H1 (cell line): ENCODE results near the gene PCP4. TPM values are rescaled to one million over a fixed set of nuclear protein-coding genes. Genes with fewer than 3 reads are reported as not detected.

Source experiments
- CTCF ChIA-PET: fragments of 300-600 bp; sonication (Branson Sonifier 250); formaldehyde crosslinking; loops from one replicate; lab custom pipeline; 2021; ENCODE audit not compliant: partially characterized antibody; lab: Charles Lee
- POLR2A ChIA-PET: fragments of 300-600 bp; sonication (Branson Sonifier 250); formaldehyde crosslinking; loops from one replicate; lab custom pipeline; 2021; ENCODE audit warnings: inconsistent platforms; ENCODE audit not compliant: partially characterized antibody; lab: Charles Lee
- DNase-seq, 2 experiments: peaks; one replicate each; pipeline versions ENCODE4 v3.0.0 to v3.0.0-alpha.2; 2010 to 2022; ENCODE audit warnings: low spot score in 2 of 2, low read depth in 1 of 2, mixed read lengths in 1 of 2
- FAIRE-seq: peaks from 2 replicates; lab custom pipeline; 2011; peaks lifted over from hg19 to GRCh38; lab: Jason Lieb, UNC
- H2AFZ ChIP-seq: 2 replicates; pipeline ENCODE4 v1.8.1; 2012; ENCODE audit warnings: low read length, inconsistent platforms
- H2AK5ac ChIP-seq: 2 replicates; pipeline ENCODE4 v1.6.1; 2013; ENCODE audit warnings: low read depth, low read length
- H2BK120ac ChIP-seq: replicated peaks from 2 replicates; pipeline ENCODE3; 2013; ENCODE audit warnings: low read depth, low read length, inconsistent platforms
- H2BK12ac ChIP-seq: 2 replicates; pipeline ENCODE4 v1.6.1; 2013; ENCODE audit warnings: low read depth, low read length
- H2BK15ac ChIP-seq: 2 replicates; pipeline ENCODE4 v1.6.1; 2013; ENCODE audit warnings: low read length
- H2BK20ac ChIP-seq: 2 replicates; pipeline ENCODE4 v1.6.1; 2013; ENCODE audit warnings: low read length
- H2BK5ac ChIP-seq: 2 replicates; pipeline ENCODE4 v1.6.1; 2013; ENCODE audit warnings: low read depth, low read length
- H3K14ac ChIP-seq: 2 replicates; pipeline ENCODE4 v1.6.1; 2013; ENCODE audit warnings: inconsistent platforms; ENCODE audit not compliant: insufficient read length
- H3K18ac ChIP-seq: 2 replicates; pipeline ENCODE4 v1.6.1; 2013; ENCODE audit warnings: low read length; ENCODE audit errors: extremely low read depth
- H3K23ac ChIP-seq: 2 replicates; pipeline ENCODE4 v1.6.1; 2013; ENCODE audit warnings: inconsistent platforms; ENCODE audit not compliant: insufficient read length
- H3K23me2 ChIP-seq: 2 replicates; pipeline ENCODE4 v1.6.1; 2013; ENCODE audit warnings: low read depth, low read length
- H3K27ac ChIP-seq: 2 replicates; pipeline ENCODE4 v1.6.1; 2011; ENCODE audit warnings: low read depth, low read length, inconsistent platforms
- H3K27me3 ChIP-seq, 4 experiments: replicated peaks in 1 of 4; 1 replicate in 1 of 4; 2 replicates in 3 of 4; pipeline versions ENCODE4 v1.6.1 to v1.8.1; 2011 to 2013; ENCODE audit warnings: low read length in 3 of 4, mild to moderate bottlenecking in 3 of 4, inconsistent platforms in 2 of 4, mixed read lengths in 2 of 4, moderate library complexity in 1 of 4; ENCODE audit not compliant: control insufficient read depth in 3 of 4, insufficient read depth in 3 of 4; ENCODE audit errors: extremely low read depth in 1 of 4
- H3K36me3 ChIP-seq, 4 experiments: 2 replicates each; pipeline versions ENCODE4 v1.6.1 to v1.8.1; 2011 to 2013; ENCODE audit warnings: mild to moderate bottlenecking in 4 of 4, low read length in 3 of 4, moderate library complexity in 2 of 4, control low read depth in 1 of 4, inconsistent platforms in 1 of 4; ENCODE audit not compliant: insufficient read depth in 4 of 4, control insufficient read depth in 2 of 4
- H3K4ac ChIP-seq: replicated peaks from 2 replicates; pipeline ENCODE3; 2013; ENCODE audit warnings: low read length, low read depth, mixed read lengths, inconsistent platforms; ENCODE audit not compliant: insufficient read length
- H3K4me1 ChIP-seq, 4 experiments: replicated peaks in 1 of 4; 1 replicate in 1 of 4; 2 replicates in 3 of 4; pipeline versions ENCODE4 v1.6.1 to v1.8.1; 2011 to 2013; ENCODE audit warnings: low read length in 3 of 4, inconsistent platforms in 2 of 4, mixed read lengths in 1 of 4; ENCODE audit not compliant: insufficient read depth in 4 of 4, control insufficient read depth in 3 of 4
- H3K4me2 ChIP-seq, 2 experiments: 2 replicates each; pipeline versions ENCODE4 v1.6.1 to v1.8.1; 2011 to 2013; ENCODE audit warnings: low read depth in 2 of 2, low read length in 2 of 2, control low read depth in 1 of 2, inconsistent platforms in 1 of 2, mild to moderate bottlenecking in 1 of 2; ENCODE audit not compliant: insufficient read depth in 1 of 2
- H3K4me3 ChIP-seq, 4 experiments: fragments of 200-600, 300-600 bp in 1 of 4; sonication (generic), shearing (Covaris generic), sonication (Bioruptor Twin) in 1 of 4; 2 replicates each; pipeline versions ENCODE4 v1.5.1 to v1.8.1; 2011 to 2016; ENCODE audit warnings: low read length in 4 of 4, low read depth in 3 of 4, control low read depth in 2 of 4, inconsistent platforms in 2 of 4, mild to moderate bottlenecking in 2 of 4, mixed read lengths in 1 of 4, moderate library complexity in 1 of 4; ENCODE audit not compliant: insufficient read depth in 2 of 4; ENCODE audit errors: extremely low read depth in 1 of 4
- H3K56ac ChIP-seq: replicated peaks from 2 replicates; pipeline ENCODE3; 2013; ENCODE audit warnings: low read depth, mild to moderate bottlenecking, mixed read lengths, low read length, inconsistent platforms; ENCODE audit not compliant: insufficient read length
- H3K79me1 ChIP-seq: 2 replicates; pipeline ENCODE4 v1.6.1; 2013; ENCODE audit warnings: low read depth, low read length, control low read depth
- H3K79me2 ChIP-seq, 2 experiments: 2 replicates each; pipeline versions ENCODE4 v1.6.1 to v1.8.1; 2012 to 2013; ENCODE audit warnings: low read length in 2 of 2, mild to moderate bottlenecking in 2 of 2, inconsistent platforms in 1 of 2; ENCODE audit not compliant: insufficient read depth in 2 of 2, control insufficient read depth in 1 of 2
- H3K9ac ChIP-seq, 4 experiments: replicated peaks in 1 of 4; 1 replicate in 1 of 4; 2 replicates in 3 of 4; pipeline versions ENCODE4 v1.6.1 to v1.8.1; 2011 to 2013; ENCODE audit warnings: low read depth in 3 of 4, low read length in 3 of 4, control low read depth in 2 of 4, mild to moderate bottlenecking in 2 of 4, moderate library complexity in 2 of 4, inconsistent platforms in 1 of 4; ENCODE audit errors: extremely low read depth in 1 of 4
- H3K9me3 ChIP-seq, 2 experiments: 2 replicates each; pipeline versions ENCODE4 v1.6.1 to v1.8.1; 2012 to 2013; ENCODE audit warnings: mild to moderate bottlenecking in 2 of 2, moderate library complexity in 2 of 2, control low read depth in 1 of 2, inconsistent platforms in 1 of 2, low read depth in 1 of 2, low read length in 1 of 2, mixed read lengths in 1 of 2; ENCODE audit not compliant: insufficient read depth in 2 of 2
- H4K20me1 ChIP-seq, 2 experiments: replicated peaks in 1 of 2; 2 replicates each; pipeline versions ENCODE3 to v1.8.1; 2011 to 2013; ENCODE audit warnings: inconsistent platforms in 2 of 2, low read length in 2 of 2, mild to moderate bottlenecking in 1 of 2; ENCODE audit not compliant: insufficient read depth in 2 of 2, control insufficient read depth in 1 of 2
- H4K5ac ChIP-seq: 2 replicates; pipeline ENCODE4 v1.6.1; 2013; ENCODE audit warnings: low read length, low read depth, mixed read lengths, inconsistent platforms; ENCODE audit not compliant: insufficient read length
- H4K8ac ChIP-seq: 2 replicates; pipeline ENCODE4 v1.8.0; 2013; ENCODE audit warnings: mild to moderate bottlenecking, moderate library complexity, low read length, inconsistent platforms; ENCODE audit not compliant: insufficient read depth; ENCODE audit errors: extremely low read depth
- H4K91ac ChIP-seq: replicated peaks from 2 replicates; pipeline ENCODE3; 2013; ENCODE audit warnings: low read length, mixed read lengths, inconsistent platforms; ENCODE audit not compliant: insufficient read length
- ATF3 ChIP-seq: IDR thresholded peaks from 2 replicates; pipeline ENCODE4 v1.6.1; 2011; ENCODE audit warnings: low read depth, mild to moderate bottlenecking, low read length; ENCODE audit not compliant: insufficient read depth
- BACH1 ChIP-seq: IDR thresholded peaks from 2 replicates; pipeline ENCODE4 v1.6.1; 2012; ENCODE audit warnings: low read length, improper control_type of control experiment
- CHD2 ChIP-seq: IDR thresholded peaks from 2 replicates; pipeline ENCODE4 v1.6.1; 2012; ENCODE audit warnings: low read length, improper control_type of control experiment
- RBBP5 ChIP-seq: IDR thresholded peaks from 2 replicates; pipeline ENCODE4 v1.7.1; 2012; ENCODE audit warnings: low read depth, mild to moderate bottlenecking, inconsistent platforms, low read length, moderate library complexity, borderline replicate concordance
- SRF ChIP-seq: IDR thresholded peaks from 2 replicates; pipeline ENCODE4 v1.6.1; 2011; ENCODE audit warnings: mild to moderate bottlenecking, low read depth, low read length, moderate library complexity
- WGBS, 2 experiments: shearing (Covaris generic) in 1 of 2; methylation state at CpG; one replicate each; pipeline versions ENCODE4 v1.1.6 to v1.1.7; 2013 to 2015; ENCODE audit warnings: low lambda C conversion rate in 2 of 2, mixed read lengths in 2 of 2, inconsistent platforms in 1 of 2, low coverage in 1 of 2, missing lambda C conversion rate in 1 of 2; ENCODE audit not compliant: insufficient replicate concordance in 2 of 2, insufficient coverage in 1 of 2, insufficient read length in 1 of 2; ENCODE audit errors: extremely low coverage in 1 of 2, missing lambda C conversion rate in 1 of 2; 5-methylcytosine and 5-hydroxymethylcytosine counted together
- polyA plus RNA-seq, 7 experiments: library from polyadenylated mRNA; depleted of rRNA in 3 of 7; stranded (reverse) in 5 of 7; unstranded in 2 of 7; fragments of >200 nt in 5 of 7; fragments of 200-250 nt in 2 of 7; gene quantifications; 1 replicate in 5 of 7; 2 replicates in 1 of 7; 4 replicates in 1 of 7; pipeline versions ENCODE4 v1.2.1 to v1.2.3, GENCODE V29; 2011 to 2013; ENCODE audit warnings: missing spikeins in 2 of 7, mixed read lengths in 2 of 7
- total RNA-seq: library from RNA; stranded (reverse); fragmentation: NEBNext Ultra II Directional; extraction: Animal tissue kit (Norgen Biotek cat#: 25700); gene quantifications from 2 replicates; pipeline ENCODE4 v1.2.1, GENCODE V29; 2021

The PCP4 gene
- total and polyA plus RNA-seq, 2 of the 8 experiments (the other 6 are each of a cell fraction or from before 2014, with no cell fraction given) = 1.8 to 2.4 TPM

- H3K27ac ChIP-seq = no peak overlapping the region
- no peaks in the 10 kb centered on the region for H3K27me3 ChIP-seq
- CTCF ChIA-PET = interaction anchor here (1.0 kb wide), 1 partner anchor 47 kb away, joined by 4 read pairs; no protein-coding TSS in a partner anchor
- H3K79me1 ChIP-seq = no peaks in the 10 kb centered on the region
- FAIRE-seq (no peak), DNase-seq (no peak)
- no peak overlapping the region for H4K91ac ChIP-seq
- no peak overlapping the region for H3K4me2 ChIP-seq
- no peak overlapping the region for H3K18ac ChIP-seq
- H2BK12ac ChIP-seq = no peak overlapping the region
- no peaks in the 10 kb centered on the region for H3K23me2 ChIP-seq
- H2AK5ac ChIP-seq = no peak overlapping the region
- no peak overlapping the region for H3K14ac ChIP-seq
- POLR2A ChIA-PET = no interaction called here
- no peak overlapping the region for H3K4me3 ChIP-seq
- no peak overlapping the region for H2AFZ ChIP-seq
- no peak overlapping the region for H3K23ac ChIP-seq
- WGBS, 2 experiments = 87% methylated on average over 4 of the region's 4 CpGs; no CpG with 5 or more reads in 1 of the 2 experiments
- H3K79me2 ChIP-seq = no peaks in the 10 kb centered on the region
- H3K9me3 ChIP-seq = peaks cover 2 to 3% of the 10 kb centered on the region in 2 experiments; a peak in 1 of 4 replicates
- H3K4me1 ChIP-seq = peaks cover 0 to 5% (median 1%) of the 10 kb centered on the region in 4 experiments; a peak in 4 of 7 replicates
- no peaks in the 10 kb centered on the region for H4K20me1 ChIP-seq
- no peak overlapping the region for H4K8ac ChIP-seq
- H2BK20ac ChIP-seq = no peak overlapping the region
- H2BK15ac ChIP-seq = no peak overlapping the region
- H4K5ac ChIP-seq = no peak overlapping the region
- no peak overlapping the region for H2BK5ac ChIP-seq
- no peak overlapping the region for H2BK120ac ChIP-seq
- no peak for TF ChIP-seq CHD2
- no peak for TF ChIP-seq SRF
- no peak for TF ChIP-seq BACH1
- no peak for TF ChIP-seq ATF3
- TF ChIP-seq RBBP5 = no peak
- TF ChIP-seq, all 59 proteins: peak for 0
- H3K4ac ChIP-seq = no peak overlapping the region
- no peaks in the 10 kb centered on the region for H3K36me3 ChIP-seq
- no peak overlapping the region for H3K56ac ChIP-seq
- no peak overlapping the region for H3K9ac ChIP-seq
Observed at GRCh38 chr21:39863111-39863510, 4.1 kb upstream of the PCP4 start.
